Lower leg skin (tissue), 4 donors: Measurements from ENCODE around the gene ABCA4. TPM values are rescaled to one million over a fixed set of nuclear protein-coding genes. Genes with fewer than 3 reads are reported as not detected.
"Not testable (repeated sequence)": the region's sequence is repeated elsewhere in the genome, so short reads cannot be mapped to it uniquely, and the experiment has no call there.

ENCODE experiments used
- DNase-seq, 2 donors: peaks; one replicate each; pipeline ENCODE4 v3.0.0-alpha.2; 2019; ENCODE audit warnings: low spot score in 2 of 2
- H3K4me3 ChIP-seq: fragments of 200-600 bp; sonication (generic); 2 replicates; pipeline ENCODE4 v1.5.1; 2017; ENCODE audit warnings: mild to moderate bottlenecking, low read depth; ENCODE audit not compliant: poor library complexity, severe bottlenecking
- POLR2A ChIP-seq, 2 donors: fragments of 450-650 bp; IDR thresholded peaks; one replicate each; pipeline ENCODE4 v1.6.1; 2016 to 2017; ENCODE audit warnings: antibody characterized with exemption in 2 of 2, mild to moderate bottlenecking in 1 of 2, moderate library complexity in 1 of 2
- WGBS, 2 donors: methylation state at CpG; one replicate each; pipeline ENCODE4 v1.1.5; 2018; 5-methylcytosine and 5-hydroxymethylcytosine counted together
- intact Hi-C: fragments of 100-400 bp; cut with DNase I; formaldehyde crosslinking; loops from one replicate; pipeline ENCODE4 v1.15.0; 2023; ENCODE audit warnings: low total_unique reads
- total RNA-seq, 4 donors: library from RNA; depleted of rRNA; stranded (reverse); fragments of >200 nt; gene quantifications; one replicate each; pipeline ENCODE4 v1.1.0, GENCODE V29; 2016
- TF ChIP-seq, protein P1 (sequence below), 3 donors: fragments of 450-650 bp; IDR thresholded peaks; one replicate each; pipeline ENCODE4 v1.5.1; 2016; ENCODE audit warnings: antibody characterized with exemption in 3 of 3, mild to moderate bottlenecking in 3 of 3, moderate library complexity in 2 of 3

ABCA4 gene
- total RNA-seq, 4 donors from 2014 or later = 0.46 to 5.3 (median 3.8) TPM

DNA sequence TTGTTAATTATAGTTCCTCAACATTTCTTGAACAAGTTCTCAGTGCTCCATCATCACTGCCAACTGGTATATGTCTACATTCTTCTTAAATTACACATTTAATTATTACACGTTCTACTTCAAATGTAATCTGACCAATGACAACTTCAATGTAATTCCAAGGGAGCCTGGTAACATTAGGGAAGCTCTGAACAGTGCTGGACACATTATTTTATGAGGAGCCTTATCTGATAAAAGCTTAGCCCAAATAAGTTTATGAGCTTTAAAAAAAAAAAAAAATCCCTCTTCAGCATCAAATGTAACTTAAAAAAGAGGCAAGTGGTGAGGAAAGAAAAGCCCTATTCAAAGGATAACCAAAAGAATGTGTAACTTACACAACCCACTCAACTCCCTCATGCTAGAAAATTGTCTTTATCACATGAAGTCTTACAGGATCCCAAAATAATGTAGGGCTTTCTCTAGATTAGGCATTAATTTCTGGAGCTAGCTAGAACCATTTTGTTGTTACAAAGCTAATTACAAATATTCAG lies 35.2 kb upstream of the ABCA4 start:
- intact Hi-C loops = no loop called here
- no peak overlapping the region for H3K4me3 ChIP-seq
- no peak for TF ChIP-seq POLR2A (IDR thresholded peaks at IDR 0.05)
- TF ChIP-seq, protein P1, sequence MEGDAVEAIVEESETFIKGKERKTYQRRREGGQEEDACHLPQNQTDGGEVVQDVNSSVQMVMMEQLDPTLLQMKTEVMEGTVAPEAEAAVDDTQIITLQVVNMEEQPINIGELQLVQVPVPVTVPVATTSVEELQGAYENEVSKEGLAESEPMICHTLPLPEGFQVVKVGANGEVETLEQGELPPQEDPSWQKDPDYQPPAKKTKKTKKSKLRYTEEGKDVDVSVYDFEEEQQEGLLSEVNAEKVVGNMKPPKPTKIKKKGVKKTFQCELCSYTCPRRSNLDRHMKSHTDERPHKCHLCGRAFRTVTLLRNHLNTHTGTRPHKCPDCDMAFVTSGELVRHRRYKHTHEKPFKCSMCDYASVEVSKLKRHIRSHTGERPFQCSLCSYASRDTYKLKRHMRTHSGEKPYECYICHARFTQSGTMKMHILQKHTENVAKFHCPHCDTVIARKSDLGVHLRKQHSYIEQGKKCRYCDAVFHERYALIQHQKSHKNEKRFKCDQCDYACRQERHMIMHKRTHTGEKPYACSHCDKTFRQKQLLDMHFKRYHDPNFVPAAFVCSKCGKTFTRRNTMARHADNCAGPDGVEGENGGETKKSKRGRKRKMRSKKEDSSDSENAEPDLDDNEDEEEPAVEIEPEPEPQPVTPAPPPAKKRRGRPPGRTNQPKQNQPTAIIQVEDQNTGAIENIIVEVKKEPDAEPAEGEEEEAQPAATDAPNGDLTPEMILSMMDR (IDR thresholded peaks at IDR 0.05) = no peak
- 54 to 72% methylated on average over 1 of the region's 1 CpG for WGBS, 2 donors
- DNase-seq = no peak

DNA sequence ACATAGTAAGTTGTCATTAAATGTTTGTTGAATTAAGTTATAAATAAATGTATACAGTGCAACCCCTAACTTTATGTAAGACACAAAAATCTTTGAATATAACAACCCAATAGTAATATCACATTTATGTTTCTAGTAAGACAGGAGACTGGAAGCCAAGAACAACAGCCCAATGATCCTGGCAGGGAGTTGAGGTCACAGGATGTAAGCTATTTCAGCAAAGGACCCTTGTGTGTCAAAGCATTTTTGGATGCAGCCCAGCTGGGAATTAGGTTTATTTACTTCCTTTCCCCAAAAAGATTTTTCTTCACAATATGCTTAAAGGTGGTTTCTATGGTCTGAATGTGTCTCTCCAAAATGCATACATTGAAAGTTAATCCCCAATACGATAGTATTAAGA lies 34.0 kb upstream of the ABCA4 start:
- H3K4me3 ChIP-seq = no peak overlapping the region
- no peak for DNase-seq
- TF ChIP-seq, protein P1 (IDR thresholded peaks at IDR 0.05) = no peak
- no peak for TF ChIP-seq POLR2A (IDR thresholded peaks at IDR 0.05)
- 86 to 97% methylated on average over 1 of the region's 1 CpG for WGBS, 2 donors
- intact Hi-C loops = no loop called here

DNA sequence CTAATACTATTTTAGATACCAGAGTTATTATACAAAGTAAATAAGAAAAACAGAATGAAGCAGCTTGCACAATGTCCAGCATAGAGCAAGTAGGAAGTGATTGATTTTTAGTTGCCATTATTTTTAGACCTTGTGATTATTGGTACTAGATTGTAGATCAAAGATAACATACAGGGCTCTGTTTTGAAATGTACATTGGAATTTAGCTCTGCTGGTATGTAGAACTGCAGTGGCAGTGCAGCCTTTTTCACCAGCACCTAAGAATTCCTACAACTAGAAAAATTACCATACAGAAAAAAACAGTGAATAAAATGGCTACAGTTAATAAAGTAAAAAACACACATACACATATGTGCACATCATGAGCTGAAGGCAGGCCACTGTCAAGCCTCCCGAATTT lies 32.2 kb upstream of the ABCA4 start:
- no peak overlapping the region for H3K4me3 ChIP-seq
- 70 to 75% methylated on average over 1 of the region's 1 CpG for WGBS, 2 donors
- no peak for TF ChIP-seq POLR2A (IDR thresholded peaks at IDR 0.05)
- TF ChIP-seq, protein P1 (IDR thresholded peaks at IDR 0.05) = no peak
- DNase-seq = no peak
- intact Hi-C loops = no loop called here

GRCh38 chr1:94149166-94149565 lies 28.2 kb upstream of the ABCA4 start:
- DNase-seq, intact Hi-C loops: not testable (repeated sequence)

GRCh38 chr1:94146273-94146672 lies 25.3 kb upstream of the ABCA4 start:
- H3K4me3 ChIP-seq = no peak overlapping the region
- WGBS, 2 donors = 95 to 97% methylated on average over 5 of the region's 5 CpGs
- TF ChIP-seq, protein P1 (IDR thresholded peaks at IDR 0.05) = no peak
- no peak for TF ChIP-seq POLR2A (IDR thresholded peaks at IDR 0.05)
- DNase-seq = no peak
- intact Hi-C loops = no loop called here

More at GRCh38 chr1:94149166-94149565, 28.2 kb upstream of the ABCA4 start:
- not testable (repeated sequence) for H3K4me3 ChIP-seq

- intact Hi-C loops = no loop called here
- WGBS, 2 donors = 62 to 79% methylated on average over 1 of the region's 1 CpG
- no peak overlapping the region for H3K4me3 ChIP-seq
Observed at GRCh38 chr1:94144836-94145235, 23.9 kb upstream of the ABCA4 start.

GRCh38 chr1:94143809-94144176 lies 22.8 kb upstream of the ABCA4 start:
- no peak for DNase-seq
- no peak for TF ChIP-seq POLR2A (IDR thresholded peaks at IDR 0.05)
- TF ChIP-seq, protein P1 (IDR thresholded peaks at IDR 0.05) = no peak
- intact Hi-C loops = no loop called here
- H3K4me3 ChIP-seq = no peak overlapping the region

More at GRCh38 chr1:94144836-94145235, 23.9 kb upstream of the ABCA4 start:
- TF ChIP-seq POLR2A (IDR thresholded peaks at IDR 0.05) = no peak
- DNase-seq = no peak
